NK-92 (cell line): ENCODE results near the gene SETBP1.

ENCODE experiments used
- DNase-seq: peaks from one replicate; lab custom pipeline; 2025; ENCODE audit not compliant: unreplicated experiment; lab: John Stamatoyannopoulos, UW

Gene SETBP1

GRCh38 chr18:45055811-45056210 is 375.1 kb downstream of the SETBP1 start:
- no peak for DNase-seq

- no peak for DNase-seq
These were observed 376.2 kb downstream of the SETBP1 start for GRCh38 chr18:45056926-45057325.

GRCh38 chr18:45057955-45058600 is 377.4 kb downstream of the SETBP1 start:
- no peak for DNase-seq

- no peak for DNase-seq
These were observed 379.0 kb downstream of the SETBP1 start for GRCh38 chr18:45059695-45060094.

- DNase-seq: no peak
These were observed 379.4 kb downstream of the SETBP1 start for GRCh38 chr18:45060102-45060501.

GRCh38 chr18:45061359-45061758 is 380.7 kb downstream of the SETBP1 start:
- DNase-seq: no peak

GRCh38 chr18:45063246-45064038 is 382.8 kb downstream of the SETBP1 start:
- DNase-seq: no peak

- no peak for DNase-seq
These were observed 385.5 kb downstream of the SETBP1 start for GRCh38 chr18:45066210-45066609.

- DNase-seq: no peak
These were observed 386.2 kb downstream of the SETBP1 start for GRCh38 chr18:45066886-45067285.

- DNase-seq: no peak
These were observed 387.9 kb downstream of the SETBP1 start for GRCh38 chr18:45068400-45069094.

GRCh38 chr18:45069546-45069945 is 388.9 kb downstream of the SETBP1 start:
- no peak for DNase-seq

- DNase-seq: no peak
These were observed 391.3 kb downstream of the SETBP1 start for GRCh38 chr18:45071956-45072355.

GRCh38 chr18:45073556-45073955 is 392.9 kb downstream of the SETBP1 start:
- DNase-seq: no peak

GRCh38 chr18:45081566-45082181 is 401.0 kb downstream of the SETBP1 start:
- no peak for DNase-seq

GRCh38 chr18:45083226-45083855 is 402.7 kb downstream of the SETBP1 start:
- no peak for DNase-seq

GRCh38 chr18:45084206-45084605 is 403.5 kb downstream of the SETBP1 start:
- no peak for DNase-seq

GRCh38 chr18:45085916-45086624 is 405.4 kb downstream of the SETBP1 start:
- no peak for DNase-seq

- no peak for DNase-seq
These were observed 406.1 kb downstream of the SETBP1 start for GRCh38 chr18:45086777-45087176.

GRCh38 chr18:45090526-45091140 is 409.9 kb downstream of the SETBP1 start:
- DNase-seq: no peak
